Adipocyte (in vitro differentiated cells): ENCODE results near the gene C19orf33.
"Not testable (repeated sequence)": the region's sequence is repeated elsewhere in the genome, so short reads cannot be mapped to it uniquely, and the experiment has no call there.

Source experiments
- DNase-seq: peaks from one replicate; pipeline ENCODE4 v3.0.0-alpha.2; 2015; ENCODE audit warnings: low read depth
- H3K27me3 ChIP-seq: replicated peaks from 2 replicates; pipeline ENCODE4 v1.7.0; 2013; ENCODE audit warnings: mild to moderate bottlenecking, low read length, moderate library complexity; ENCODE audit not compliant: control insufficient read depth, insufficient read depth
- H3K36me3 ChIP-seq: 2 replicates; pipeline ENCODE4 v1.7.0; 2013; ENCODE audit warnings: low read length, mild to moderate bottlenecking, moderate library complexity; ENCODE audit not compliant: control insufficient read depth, insufficient read depth, severe bottlenecking
- H3K4me1 ChIP-seq: 2 replicates; pipeline ENCODE4 v1.7.0; 2013; ENCODE audit warnings: mild to moderate bottlenecking, low read length, moderate library complexity; ENCODE audit not compliant: control insufficient read depth, insufficient read depth
- H3K4me3 ChIP-seq: 2 replicates; pipeline ENCODE4 v1.7.0; 2013; ENCODE audit warnings: mild to moderate bottlenecking, low read length, moderate library complexity
- H3K9ac ChIP-seq: 2 replicates; pipeline ENCODE4 v1.7.0; 2013; ENCODE audit warnings: mild to moderate bottlenecking, low read length, moderate library complexity
- H3K9me3 ChIP-seq: 2 replicates; pipeline ENCODE4 v1.7.0; 2013; ENCODE audit warnings: mild to moderate bottlenecking, low read length, moderate library complexity; ENCODE audit not compliant: control insufficient read depth

The C19orf33 gene

DNA sequence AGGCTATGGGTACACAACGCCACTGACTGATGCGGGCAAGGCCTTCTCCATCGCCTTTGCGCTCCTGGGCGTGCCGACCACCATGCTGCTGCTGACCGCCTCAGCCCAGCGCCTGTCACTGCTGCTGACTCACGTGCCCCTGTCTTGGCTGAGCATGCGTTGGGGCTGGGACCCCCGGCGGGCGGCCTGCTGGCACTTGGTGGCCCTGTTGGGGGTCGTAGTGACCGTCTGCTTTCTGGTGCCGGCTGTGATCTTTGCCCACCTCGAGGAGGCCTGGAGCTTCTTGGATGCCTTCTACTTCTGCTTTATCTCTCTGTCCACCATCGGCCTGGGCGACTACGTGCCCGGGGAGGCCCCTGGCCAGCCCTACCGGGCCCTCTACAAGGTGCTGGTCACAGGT is 22.5 kb downstream of the C19orf33 start:
- Histone ChIP-seq H3K4me3 (no peak overlapping the region), H3K36me3 (peaks cover 28% of the 10 kb centered on the region), H3K9me3 (no peaks in the 10 kb centered on the region), H3K4me1 (peaks cover 2% of the 10 kb centered on the region), H3K9ac (no peak overlapping the region), H3K27me3 (no peaks in the 10 kb centered on the region)
- DNase-seq = no peak

DNA sequence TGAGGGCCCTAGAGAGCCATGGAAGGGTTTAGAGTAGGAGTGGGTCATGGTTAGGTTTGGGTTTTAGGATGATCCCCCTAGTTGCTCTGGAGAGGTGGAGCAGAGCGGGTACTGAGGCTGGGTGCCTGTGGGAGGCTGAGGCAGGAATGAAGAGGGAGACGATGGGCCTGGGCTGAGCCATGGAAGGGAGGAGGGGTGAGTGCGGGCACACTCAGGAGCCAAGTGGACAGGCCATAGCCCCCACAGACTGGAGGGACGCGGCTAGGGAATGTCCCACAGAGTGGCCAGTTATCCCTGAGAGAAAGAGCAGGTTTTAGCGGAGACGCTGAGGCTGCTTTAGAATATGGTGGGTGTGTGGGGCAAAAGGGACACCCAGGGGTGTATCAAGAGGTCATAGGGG is 25.6 kb downstream of the C19orf33 start:
- Histone ChIP-seq H3K4me1 (no peaks in the 10 kb centered on the region), H3K4me3 (no peak overlapping the region), H3K27me3 (no peaks in the 10 kb centered on the region), H3K36me3 (peaks cover 27% of the 10 kb centered on the region), H3K9me3 (no peaks in the 10 kb centered on the region), H3K9ac (no peak overlapping the region)
- no peak for DNase-seq

DNA sequence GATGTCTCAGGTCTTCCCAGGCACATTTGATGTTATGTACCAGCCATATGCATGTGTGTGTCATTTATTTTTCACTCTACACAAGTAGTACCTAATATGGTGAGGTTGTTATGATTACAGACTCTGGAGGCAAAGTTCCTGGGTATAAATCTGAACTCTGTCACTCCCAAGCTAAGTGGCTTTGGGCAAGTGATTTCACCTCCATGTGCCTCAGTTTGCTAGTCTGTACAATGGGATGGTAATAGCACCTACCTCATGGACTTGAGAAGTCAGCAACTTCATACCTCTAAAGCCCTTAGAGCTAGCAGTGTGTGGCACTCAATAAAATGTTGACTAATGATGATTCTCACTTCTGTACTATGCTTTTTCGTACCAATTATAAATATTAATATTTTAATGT is 27.7 kb downstream of the C19orf33 start:
- no peak overlapping the region for H3K9ac ChIP-seq
- H3K4me1 ChIP-seq = no peaks in the 10 kb centered on the region
- H3K4me3 ChIP-seq = no peak overlapping the region
- H3K27me3 ChIP-seq = no peaks in the 10 kb centered on the region
- H3K9me3 ChIP-seq = no peaks in the 10 kb centered on the region
- H3K36me3 ChIP-seq = peaks cover 15% of the 10 kb centered on the region
- no peak for DNase-seq

DNA sequence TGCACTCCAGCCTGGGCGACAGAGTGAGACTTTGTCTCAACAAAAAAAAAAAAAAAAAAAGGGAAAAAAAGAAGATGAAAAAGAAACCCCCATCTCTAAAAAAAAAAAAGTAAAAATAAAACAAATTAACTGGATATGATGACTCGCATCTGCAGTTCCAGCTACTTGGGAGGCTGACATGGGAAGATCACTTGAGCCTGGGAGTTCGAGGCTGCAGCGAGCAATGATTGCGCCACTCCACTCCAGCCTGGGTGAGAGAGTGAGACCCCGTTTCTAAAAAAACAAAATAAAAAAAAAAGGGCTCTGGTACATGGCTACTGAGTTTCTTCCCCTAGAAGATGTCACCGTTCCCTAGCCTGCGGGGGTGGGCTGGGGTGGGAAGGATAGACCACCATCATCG is 29.2 kb downstream of the C19orf33 start:
- Histone ChIP-seq H3K36me3 (no peaks in the 10 kb centered on the region), H3K27me3 (no peaks in the 10 kb centered on the region), H3K4me1 (peaks cover 3% of the 10 kb centered on the region), H3K9ac (no peak overlapping the region), H3K4me3 (no peak overlapping the region), H3K9me3 (no peaks in the 10 kb centered on the region)
- DNase-seq = no peak

DNA sequence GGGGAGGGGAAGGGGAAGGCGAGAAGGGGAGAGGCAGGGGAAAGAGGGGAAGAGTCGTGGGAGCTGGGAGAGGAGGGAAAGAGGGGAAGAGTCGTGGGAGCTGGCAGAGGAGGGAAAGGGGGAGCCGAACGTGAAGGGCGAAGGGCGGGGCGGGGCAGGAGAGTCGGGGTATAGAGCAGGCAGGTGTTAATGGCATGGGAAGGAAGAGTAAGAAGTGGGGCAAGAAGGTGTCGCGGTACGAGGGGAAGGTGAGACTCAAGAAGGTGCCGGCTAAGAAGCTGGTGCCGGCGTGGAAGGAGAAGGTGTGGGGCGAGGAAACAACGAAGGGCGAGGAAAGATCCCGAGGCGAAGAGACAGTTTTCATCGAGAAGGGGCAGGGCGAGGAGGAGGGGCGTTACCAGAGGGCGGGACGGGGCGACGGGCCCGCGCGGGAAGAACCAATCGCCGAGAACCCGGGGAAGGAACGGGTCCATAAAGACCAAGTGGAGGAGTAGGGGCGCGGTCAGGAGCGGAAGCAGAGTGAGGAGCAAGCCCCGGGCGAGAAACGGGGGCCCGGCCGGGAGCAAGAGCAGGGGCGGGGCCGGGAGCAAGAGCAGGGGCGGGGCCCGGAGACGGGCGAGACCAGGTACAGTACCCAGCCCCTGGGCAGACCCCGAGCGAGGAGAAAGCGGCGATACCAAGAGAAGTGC is 32.0 kb downstream of the C19orf33 start:
- H3K4me3 ChIP-seq = peak overlapping the region; percentile 97
- no peaks in the 10 kb centered on the region for H3K36me3 ChIP-seq
- no peaks in the 10 kb centered on the region for H3K27me3 ChIP-seq
- H3K9ac ChIP-seq = peak overlapping the region; percentile 81
- DNase-seq = peak; percentile 99
- peaks cover 6% of the 10 kb centered on the region for H3K4me1 ChIP-seq
- no peaks in the 10 kb centered on the region for H3K9me3 ChIP-seq

DNA sequence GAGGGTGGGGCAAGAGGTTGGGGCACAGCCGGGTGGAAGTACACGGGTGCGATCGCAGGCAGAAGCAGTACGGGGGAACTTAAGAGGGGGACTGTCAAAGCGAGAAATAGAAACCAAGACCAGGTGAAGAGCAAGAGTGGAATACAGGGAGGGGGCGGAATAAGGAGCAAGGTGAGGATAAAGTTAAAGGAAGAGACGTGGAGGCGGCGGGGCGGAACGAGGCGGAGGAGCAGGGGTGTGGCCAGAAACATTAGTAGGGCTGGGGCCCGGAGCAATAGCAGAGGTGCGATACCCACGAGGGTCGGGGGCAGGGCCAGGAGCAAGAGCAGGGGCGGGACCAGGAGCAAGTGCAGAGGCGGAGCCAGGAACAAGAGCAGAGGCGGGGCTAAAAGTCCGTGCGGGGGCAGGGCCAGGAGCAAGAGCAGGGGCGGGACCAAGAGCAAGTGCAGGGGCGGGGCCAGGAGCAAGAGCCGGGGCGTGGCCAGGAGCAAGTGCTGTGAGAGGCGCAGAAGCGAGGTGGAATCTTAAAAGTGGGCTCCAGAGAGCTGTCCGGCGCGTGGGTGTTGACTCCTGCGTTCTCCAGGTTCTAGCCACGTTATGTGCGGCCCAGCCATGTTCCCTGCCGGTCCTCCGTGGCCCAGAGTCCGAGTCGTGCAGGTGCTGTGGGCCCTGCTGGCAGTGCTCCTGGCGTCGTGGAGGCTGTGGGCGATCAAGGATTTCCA is 32.7 kb downstream of the C19orf33 start:
- no peaks in the 10 kb centered on the region for H3K36me3 ChIP-seq
- no peaks in the 10 kb centered on the region for H3K27me3 ChIP-seq
- H3K9ac ChIP-seq = peak overlapping the region; percentile 81

DNA sequence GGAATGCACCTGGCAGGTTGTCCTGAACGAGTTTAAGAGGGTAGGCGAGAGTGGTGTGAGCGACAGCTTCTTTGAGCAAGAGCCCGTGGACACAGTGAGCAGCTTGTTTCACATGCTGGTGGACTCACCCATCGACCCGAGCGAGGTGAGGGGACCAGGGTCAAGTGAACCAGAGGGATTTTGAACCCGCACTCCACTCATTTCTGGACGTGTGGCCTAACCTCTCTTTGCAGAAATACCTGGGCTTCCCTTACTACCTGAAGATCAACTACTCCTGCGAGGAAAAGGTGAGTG is 33.3 kb downstream of the C19orf33 start:
- Histone ChIP-seq H3K4me3 (peak overlapping the region; percentile 97), H3K9me3 (no peaks in the 10 kb centered on the region), H3K9ac (no peak overlapping the region), H3K36me3 (no peaks in the 10 kb centered on the region), H3K4me1 (peaks cover 6% of the 10 kb centered on the region), H3K27me3 (no peaks in the 10 kb centered on the region)
- no peak for DNase-seq

More for the DNA sequence above, 32.7 kb downstream of the C19orf33 start:
- peak; percentile 97 for DNase-seq
- Histone ChIP-seq H3K4me1 (peaks cover 6% of the 10 kb centered on the region), H3K4me3 (peak overlapping the region; percentile 97), H3K9me3 (no peaks in the 10 kb centered on the region)

DNA sequence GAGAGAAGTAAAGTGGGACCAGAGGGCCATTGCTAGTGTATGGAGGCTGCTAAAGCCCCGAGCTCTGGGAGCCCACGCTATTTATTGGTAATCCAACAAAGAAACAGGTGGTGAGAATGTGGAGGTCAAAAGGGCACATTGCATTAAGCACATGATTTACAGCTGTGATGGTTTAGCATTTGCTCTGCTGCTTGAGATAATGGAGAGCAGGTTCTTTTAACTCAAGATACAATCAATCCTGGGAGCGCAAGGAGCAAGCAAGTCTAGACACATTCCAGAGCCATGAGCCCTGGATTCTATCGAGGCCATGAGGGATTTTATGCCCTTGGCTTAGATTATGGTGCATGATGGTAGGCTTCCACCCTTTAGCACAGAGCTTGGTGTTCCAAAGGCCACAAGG is 35.0 kb downstream of the C19orf33 start:
- H3K4me3 ChIP-seq, H3K4me1 ChIP-seq, DNase-seq, H3K36me3 ChIP-seq, H3K9ac ChIP-seq, H3K9me3 ChIP-seq, H3K27me3 ChIP-seq: not testable (repeated sequence)

DNA sequence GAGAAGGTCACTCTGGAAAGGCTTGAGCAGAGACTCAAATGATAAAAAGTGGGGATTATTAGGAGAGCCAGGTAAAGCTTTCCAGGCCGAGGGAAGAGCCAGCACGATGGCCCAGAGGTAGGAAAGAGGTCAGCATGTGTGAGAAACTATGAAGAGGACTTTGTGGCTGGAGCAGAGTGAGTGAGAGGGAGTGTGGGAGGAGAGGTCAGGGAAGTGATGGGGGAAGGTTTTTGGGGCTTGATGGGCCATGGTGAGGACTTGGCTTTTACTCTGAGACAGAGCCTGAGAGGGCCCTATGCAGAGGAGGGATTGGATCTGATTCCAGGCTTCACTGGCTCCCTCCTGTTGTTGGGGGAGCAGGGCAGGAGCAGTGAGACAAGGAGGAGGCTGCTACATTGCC is 36.9 kb downstream of the C19orf33 start:
- H3K4me3 ChIP-seq = no peak overlapping the region
- no peaks in the 10 kb centered on the region for H3K27me3 ChIP-seq
- no peak overlapping the region for H3K9ac ChIP-seq
- H3K4me1 ChIP-seq = peaks cover 6% of the 10 kb centered on the region
- DNase-seq = no peak
- no peaks in the 10 kb centered on the region for H3K9me3 ChIP-seq
- no peaks in the 10 kb centered on the region for H3K36me3 ChIP-seq

DNA sequence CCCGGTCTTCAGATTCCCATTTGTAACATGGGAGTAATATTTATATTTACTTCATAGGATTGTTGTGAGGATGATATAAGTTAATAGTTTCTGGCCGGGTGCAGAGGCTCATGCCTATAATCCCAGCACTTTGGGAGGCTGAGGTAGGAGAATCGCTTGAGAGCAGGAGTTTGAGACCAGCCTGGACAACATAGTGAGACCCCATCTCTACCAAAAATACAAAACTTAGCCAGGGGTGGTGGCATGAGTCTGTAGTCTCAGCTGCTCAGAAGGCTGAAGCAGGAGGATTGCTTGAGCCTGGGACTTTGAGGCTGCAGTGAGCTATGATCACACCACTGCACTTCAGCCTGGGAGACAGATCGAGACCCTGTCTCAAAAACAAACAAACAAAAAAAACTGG is 42.8 kb downstream of the C19orf33 start:
- H3K9me3 ChIP-seq = no peaks in the 10 kb centered on the region
- no peak overlapping the region for H3K9ac ChIP-seq
- no peaks in the 10 kb centered on the region for H3K36me3 ChIP-seq
- DNase-seq = no peak
- H3K27me3 ChIP-seq = peaks cover 3% of the 10 kb centered on the region
- no peaks in the 10 kb centered on the region for H3K4me1 ChIP-seq
- H3K4me3 ChIP-seq = no peak overlapping the region

DNA sequence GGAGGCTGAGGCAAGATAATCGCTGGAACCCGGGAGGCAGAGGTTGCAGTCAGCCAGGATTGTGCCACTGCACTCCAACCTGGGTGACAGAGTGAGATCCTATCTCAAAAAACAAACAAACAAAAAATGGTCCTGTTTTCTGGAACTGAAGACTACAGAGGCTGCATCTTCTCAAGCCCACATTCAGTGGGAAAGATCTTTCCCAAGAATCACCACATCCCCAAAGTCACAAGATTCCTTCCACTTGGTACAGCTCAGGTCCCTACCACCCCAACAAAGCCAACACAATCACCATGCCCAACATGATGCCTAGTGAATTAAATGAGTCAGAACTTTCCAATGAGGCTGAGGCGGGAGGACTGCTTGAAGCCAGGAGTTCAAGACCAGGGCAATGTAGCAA is 46.8 kb downstream of the C19orf33 start:
- H3K4me3 ChIP-seq = no peak overlapping the region
- no peak for DNase-seq
- no peaks in the 10 kb centered on the region for H3K4me1 ChIP-seq
- H3K9me3 ChIP-seq = no peaks in the 10 kb centered on the region
- no peaks in the 10 kb centered on the region for H3K36me3 ChIP-seq
- no peak overlapping the region for H3K9ac ChIP-seq
- H3K27me3 ChIP-seq = peaks cover 22% of the 10 kb centered on the region
